Thyroid gland (tissue), 4 donors: ENCODE results near the gene NDUFS2.

Experiments used
- POLR2A ChIP-seq, 2 donors: fragments of 450-650 bp; IDR thresholded peaks; one replicate each; pipeline ENCODE4 v1.6.1; 2017; ENCODE audit warnings: antibody characterized with exemption in 2 of 2, mild to moderate bottlenecking in 2 of 2, moderate library complexity in 1 of 2
- TF ChIP-seq, protein P1 (sequence below), 6 experiments: fragments of 200-600 bp in 3 of 6; fragments of 450-650 bp in 3 of 6; sonication (generic) in 3 of 6; IDR thresholded peaks; one replicate each; pipeline ENCODE4 v1.5.1; 2016 to 2019; ENCODE audit warnings: antibody characterized with exemption in 6 of 6, mild to moderate bottlenecking in 2 of 6, inconsistent platforms in 1 of 6, moderate library complexity in 1 of 6

DNA sequence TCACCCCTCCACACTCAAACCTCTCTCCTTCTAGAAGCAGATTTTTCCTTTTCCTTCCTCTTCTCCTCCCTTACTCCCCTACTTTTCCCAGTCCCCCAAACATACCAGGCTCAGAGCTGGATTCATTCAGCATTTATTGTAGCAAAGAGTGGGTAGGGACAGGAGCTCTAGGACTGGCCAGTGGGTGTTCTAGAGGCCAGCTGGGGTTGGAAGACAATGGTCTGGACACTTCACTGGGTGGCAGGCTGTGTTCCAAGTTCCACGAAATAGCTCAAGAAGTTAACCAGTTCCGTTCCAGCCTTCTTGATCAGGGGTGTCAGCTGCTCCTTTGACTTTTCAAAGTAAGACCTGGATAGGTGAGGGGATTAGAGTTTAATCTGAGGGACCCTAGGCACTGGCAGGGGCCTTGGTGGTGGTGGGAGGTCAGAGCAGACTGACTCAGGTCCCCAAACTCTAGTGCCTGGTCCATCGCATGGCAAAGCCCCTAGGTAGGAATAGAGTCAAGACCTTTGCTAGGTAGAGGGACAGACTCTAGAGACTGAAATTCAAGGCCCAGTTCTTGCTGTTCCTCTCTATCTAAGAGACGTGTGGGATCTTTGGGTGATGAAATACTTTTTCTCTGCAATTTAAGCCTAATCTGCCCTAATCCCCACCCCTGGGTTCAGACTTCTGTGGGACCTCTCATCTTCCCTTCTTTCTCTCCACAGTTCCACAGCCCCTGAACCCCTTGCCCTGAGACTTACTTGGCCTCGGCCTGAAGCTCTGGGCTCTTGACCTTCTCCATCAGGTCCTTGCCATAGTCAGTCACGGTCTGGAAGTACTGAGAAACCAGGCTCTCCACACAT lies 20.2 kb downstream of the NDUFS2 start:
- TF ChIP-seq, protein P1, sequence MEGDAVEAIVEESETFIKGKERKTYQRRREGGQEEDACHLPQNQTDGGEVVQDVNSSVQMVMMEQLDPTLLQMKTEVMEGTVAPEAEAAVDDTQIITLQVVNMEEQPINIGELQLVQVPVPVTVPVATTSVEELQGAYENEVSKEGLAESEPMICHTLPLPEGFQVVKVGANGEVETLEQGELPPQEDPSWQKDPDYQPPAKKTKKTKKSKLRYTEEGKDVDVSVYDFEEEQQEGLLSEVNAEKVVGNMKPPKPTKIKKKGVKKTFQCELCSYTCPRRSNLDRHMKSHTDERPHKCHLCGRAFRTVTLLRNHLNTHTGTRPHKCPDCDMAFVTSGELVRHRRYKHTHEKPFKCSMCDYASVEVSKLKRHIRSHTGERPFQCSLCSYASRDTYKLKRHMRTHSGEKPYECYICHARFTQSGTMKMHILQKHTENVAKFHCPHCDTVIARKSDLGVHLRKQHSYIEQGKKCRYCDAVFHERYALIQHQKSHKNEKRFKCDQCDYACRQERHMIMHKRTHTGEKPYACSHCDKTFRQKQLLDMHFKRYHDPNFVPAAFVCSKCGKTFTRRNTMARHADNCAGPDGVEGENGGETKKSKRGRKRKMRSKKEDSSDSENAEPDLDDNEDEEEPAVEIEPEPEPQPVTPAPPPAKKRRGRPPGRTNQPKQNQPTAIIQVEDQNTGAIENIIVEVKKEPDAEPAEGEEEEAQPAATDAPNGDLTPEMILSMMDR (IDR thresholded peaks at IDR 0.05) = no peak
- TF ChIP-seq POLR2A (IDR thresholded peaks at IDR 0.05) = no peak
